DOHH2 (cell line): ENCODE data around the gene GALNT13.

ENCODE experiments used
- H3F3A ChIP-seq: fragments of 200-600 bp; sonication (generic), shearing (Covaris generic); 2 replicates; pipeline ENCODE4 v1.6.0; 2016; ENCODE audit warnings: antibody characterized with exemption, mild to moderate bottlenecking; ENCODE audit not compliant: control insufficient read depth, insufficient read depth
- H3K27ac ChIP-seq: fragments of 200-600 bp; sonication (generic); 2 replicates; pipeline ENCODE4 v1.5.1; 2014; ENCODE audit warnings: low read depth, mild to moderate bottlenecking, low read length, moderate library complexity
- H3K27me3 ChIP-seq: fragments of 200-600 bp; sonication (generic); 2 replicates; pipeline ENCODE4 v1.6.1; 2014; ENCODE audit warnings: mild to moderate bottlenecking, low read length, mixed read lengths; ENCODE audit not compliant: control insufficient read depth
- H3K36me3 ChIP-seq: fragments of 200-600 bp; sonication (generic); 2 replicates; pipeline ENCODE4 v1.6.1; 2014; ENCODE audit warnings: mild to moderate bottlenecking, low read length, moderate library complexity, mixed read lengths; ENCODE audit not compliant: control insufficient read depth
- H3K4me1 ChIP-seq: fragments of 200-600 bp; sonication (generic); 2 replicates; pipeline ENCODE4 v1.6.1; 2014; ENCODE audit warnings: mild to moderate bottlenecking, low read length, mixed read lengths; ENCODE audit not compliant: control insufficient read depth
- H3K4me2 ChIP-seq: fragments of 200-600 bp; sonication (generic); 2 replicates; pipeline ENCODE4 v1.6.0; 2014; ENCODE audit warnings: mild to moderate bottlenecking, low read length, moderate library complexity
- H3K4me3 ChIP-seq: fragments of 200-600 bp; sonication (generic); 2 replicates; pipeline ENCODE4 v1.5.1; 2014; ENCODE audit warnings: mild to moderate bottlenecking, low read length, mixed read lengths
- H3K79me2 ChIP-seq: fragments of 200-600 bp; sonication (generic); 2 replicates; pipeline ENCODE4 v1.6.1; 2014; ENCODE audit warnings: mild to moderate bottlenecking, low read length, mixed read lengths; ENCODE audit not compliant: control insufficient read depth
- H3K9me2 ChIP-seq: fragments of 200-600 bp; sonication (generic); replicated peaks from 2 replicates; pipeline ENCODE4 v1.6.1; 2014; ENCODE audit warnings: mild to moderate bottlenecking, low read length, mixed read lengths; ENCODE audit not compliant: control insufficient read depth
- H3K9me3 ChIP-seq: fragments of 200-600 bp; sonication (generic); 2 replicates; pipeline ENCODE4 v1.6.1; 2014; ENCODE audit warnings: antibody characterized with exemption, low read length, mixed read lengths; ENCODE audit not compliant: control insufficient read depth, insufficient read depth
- H4K20me1 ChIP-seq: fragments of 200-600 bp; sonication (generic); 2 replicates; pipeline ENCODE4 v1.6.0; 2014; ENCODE audit warnings: low read depth, mild to moderate bottlenecking, antibody characterized with exemption, low read length, moderate library complexity; ENCODE audit not compliant: control insufficient read depth, insufficient read depth
- EZH2phosphoT487 ChIP-seq: fragments of 200-600 bp; sonication (generic); IDR thresholded peaks from 2 replicates; pipeline ENCODE4 v1.6.1; 2017; ENCODE audit warnings: borderline replicate concordance, mild to moderate bottlenecking, antibody characterized with exemption, low read length, moderate library complexity, mixed read lengths
- TF ChIP-seq, protein P1 (sequence below): fragments of 200-600 bp; sonication (generic); IDR thresholded peaks from one replicate; pipeline ENCODE4 v1.5.1; 2014; ENCODE audit warnings: antibody characterized with exemption, mild to moderate bottlenecking, low read depth, low read length; ENCODE audit not compliant: poor library complexity, severe bottlenecking

GALNT13 gene

DNA sequence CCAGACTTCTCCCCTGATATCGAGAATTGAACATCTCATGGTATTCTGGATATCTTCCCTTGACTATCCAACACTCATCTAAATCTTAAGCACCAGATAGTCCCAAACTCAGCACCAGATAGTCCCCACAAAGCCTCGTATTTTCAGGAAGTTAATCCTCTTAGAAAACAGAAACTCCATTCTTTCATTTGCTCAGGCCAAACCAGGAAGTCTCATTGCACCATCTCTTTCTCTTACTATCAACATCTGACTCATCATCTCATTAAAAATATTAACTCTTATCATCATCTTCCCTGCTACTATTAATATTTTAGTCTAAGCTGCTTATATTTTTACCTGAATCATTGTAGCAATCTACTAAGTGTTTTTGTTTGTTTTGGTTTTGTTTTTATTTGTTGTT, 286.4 kb downstream of the GALNT13 start:
- H3K9me2 ChIP-seq, result no peaks in the 10 kb centered on the region
- no peak overlapping the region for H3K27ac ChIP-seq
- no peaks in the 10 kb centered on the region for H3K27me3 ChIP-seq

DNA sequence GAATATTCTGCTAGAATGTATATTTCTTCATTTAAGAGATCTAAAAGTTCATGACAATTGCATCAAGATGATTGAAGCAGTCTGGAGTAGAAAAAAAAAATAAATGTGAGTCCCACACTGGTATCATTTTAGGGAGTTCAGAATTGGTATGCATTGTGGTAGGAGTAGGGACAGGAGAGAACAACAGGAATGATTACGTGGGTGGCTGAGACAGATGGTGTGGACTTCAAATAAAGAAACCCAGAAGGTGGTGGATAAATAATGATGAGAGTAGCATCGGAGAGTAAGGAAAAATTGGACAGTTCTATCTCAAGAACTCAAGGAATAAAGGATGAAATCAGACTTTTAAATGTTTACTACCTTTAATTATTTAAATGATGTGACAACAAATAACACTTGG, 289.6 kb downstream of the GALNT13 start:
- Histone ChIP-seq H3K4me2 (no peak overlapping the region), H3K4me3 (no peak overlapping the region), H3K36me3 (no peaks in the 10 kb centered on the region), H3K79me2 (no peaks in the 10 kb centered on the region), H3F3A (no peaks in the 10 kb centered on the region), H3K9me2 (no peaks in the 10 kb centered on the region), H3K27ac (no peak overlapping the region), H3K9me3 (no peaks in the 10 kb centered on the region), H3K27me3 (no peaks in the 10 kb centered on the region), H3K4me1 (no peaks in the 10 kb centered on the region), H4K20me1 (no peaks in the 10 kb centered on the region)
- TF ChIP-seq, protein P1, sequence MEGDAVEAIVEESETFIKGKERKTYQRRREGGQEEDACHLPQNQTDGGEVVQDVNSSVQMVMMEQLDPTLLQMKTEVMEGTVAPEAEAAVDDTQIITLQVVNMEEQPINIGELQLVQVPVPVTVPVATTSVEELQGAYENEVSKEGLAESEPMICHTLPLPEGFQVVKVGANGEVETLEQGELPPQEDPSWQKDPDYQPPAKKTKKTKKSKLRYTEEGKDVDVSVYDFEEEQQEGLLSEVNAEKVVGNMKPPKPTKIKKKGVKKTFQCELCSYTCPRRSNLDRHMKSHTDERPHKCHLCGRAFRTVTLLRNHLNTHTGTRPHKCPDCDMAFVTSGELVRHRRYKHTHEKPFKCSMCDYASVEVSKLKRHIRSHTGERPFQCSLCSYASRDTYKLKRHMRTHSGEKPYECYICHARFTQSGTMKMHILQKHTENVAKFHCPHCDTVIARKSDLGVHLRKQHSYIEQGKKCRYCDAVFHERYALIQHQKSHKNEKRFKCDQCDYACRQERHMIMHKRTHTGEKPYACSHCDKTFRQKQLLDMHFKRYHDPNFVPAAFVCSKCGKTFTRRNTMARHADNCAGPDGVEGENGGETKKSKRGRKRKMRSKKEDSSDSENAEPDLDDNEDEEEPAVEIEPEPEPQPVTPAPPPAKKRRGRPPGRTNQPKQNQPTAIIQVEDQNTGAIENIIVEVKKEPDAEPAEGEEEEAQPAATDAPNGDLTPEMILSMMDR, result no peak
- no peak for TF ChIP-seq EZH2phosphoT487

More for the DNA sequence above, 286.4 kb downstream of the GALNT13 start:
- TF ChIP-seq EZH2phosphoT487, result no peak
- TF ChIP-seq, protein P1, result no peak
- H3K4me2 ChIP-seq, result no peak overlapping the region
- no peaks in the 10 kb centered on the region for H3K4me1 ChIP-seq
- no peaks in the 10 kb centered on the region for H4K20me1 ChIP-seq
- H3F3A ChIP-seq, result no peaks in the 10 kb centered on the region
- H3K4me3 ChIP-seq, result no peak overlapping the region
- H3K9me3 ChIP-seq, result no peaks in the 10 kb centered on the region
- H3K79me2 ChIP-seq, result no peaks in the 10 kb centered on the region
- no peaks in the 10 kb centered on the region for H3K36me3 ChIP-seq

DNA sequence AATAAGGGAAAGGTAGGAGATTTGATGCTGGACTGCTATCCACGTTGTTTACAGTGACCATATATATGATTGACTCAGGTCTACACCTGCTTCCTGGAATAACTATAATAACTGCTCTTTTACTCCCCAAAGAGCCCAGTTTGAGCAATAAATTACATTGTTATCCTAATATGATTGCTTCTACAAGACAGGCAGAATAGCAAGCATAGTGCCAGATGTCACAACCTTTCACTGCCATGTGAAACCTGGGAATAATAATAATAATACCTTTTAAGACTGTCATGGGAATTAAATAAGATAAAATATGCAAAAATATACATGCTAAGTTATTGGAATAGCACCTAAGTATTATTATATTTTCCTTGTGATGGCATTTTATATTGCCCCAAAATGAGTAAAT, 298.7 kb downstream of the GALNT13 start:
- no peaks in the 10 kb centered on the region for H3K36me3 ChIP-seq
- no peak for TF ChIP-seq EZH2phosphoT487
- TF ChIP-seq, protein P1, result no peak

DNA sequence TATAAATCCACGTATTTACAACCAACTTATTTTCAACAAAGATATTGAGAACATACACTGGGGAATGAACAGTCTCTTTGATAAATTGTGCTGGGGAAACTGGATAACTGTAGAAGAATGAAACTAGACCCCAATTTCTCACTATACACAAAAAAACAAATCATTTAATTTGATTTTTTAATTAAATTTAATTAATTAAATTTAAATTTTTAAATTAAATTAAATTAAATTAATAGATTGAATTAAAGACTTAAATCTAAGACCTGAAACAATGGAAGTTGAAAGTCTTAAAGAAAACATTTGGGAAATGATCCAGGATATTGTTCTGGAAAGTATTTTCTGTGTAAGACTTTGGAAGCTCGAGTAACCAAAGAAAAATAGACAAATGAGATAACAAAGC, 301.4 kb downstream of the GALNT13 start:
- TF ChIP-seq, protein P1, result no peak
- TF ChIP-seq EZH2phosphoT487, result no peak
- Histone ChIP-seq H3K27me3 (no peaks in the 10 kb centered on the region), H3K4me3 (no peak overlapping the region), H4K20me1 (no peaks in the 10 kb centered on the region), H3K79me2 (no peaks in the 10 kb centered on the region), H3K27ac (no peak overlapping the region), H3K9me3 (no peaks in the 10 kb centered on the region), H3K4me1 (no peaks in the 10 kb centered on the region), H3K4me2 (no peak overlapping the region), H3K9me2 (no peaks in the 10 kb centered on the region), H3K36me3 (no peaks in the 10 kb centered on the region), H3F3A (no peaks in the 10 kb centered on the region)

More for the DNA sequence above, 298.7 kb downstream of the GALNT13 start:
- H3K4me2 ChIP-seq, result no peak overlapping the region
- no peak overlapping the region for H3K27ac ChIP-seq
- no peak overlapping the region for H3K4me3 ChIP-seq
- H3K9me2 ChIP-seq, result no peaks in the 10 kb centered on the region
- H3K9me3 ChIP-seq, result no peaks in the 10 kb centered on the region
- no peaks in the 10 kb centered on the region for H3K4me1 ChIP-seq
- no peaks in the 10 kb centered on the region for H4K20me1 ChIP-seq
- H3K27me3 ChIP-seq, result no peaks in the 10 kb centered on the region
- no peaks in the 10 kb centered on the region for H3F3A ChIP-seq
- H3K79me2 ChIP-seq, result no peaks in the 10 kb centered on the region
